GM10248 (cell line): ENCODE measurements around the gene FNBP1.
"Not testable (repeated sequence)": the region's sequence is repeated elsewhere in the genome, so short reads cannot be mapped to it uniquely, and the experiment has no call there.

Source experiments
- CTCF ChIA-PET: fragments of 300-600 bp; sonication (Branson Sonifier 250); formaldehyde crosslinking; extraction: SDS; loops from one replicate; lab custom pipeline; 2021; ENCODE audit warnings: antibody characterized with exemption; lab: Yijun Ruan, JAX
- POLR2A ChIA-PET: fragments of 350-650 bp; sonication (Branson Sonifier 250); formaldehyde crosslinking; extraction: SDS; loops from one replicate; lab custom pipeline; 2020; ENCODE audit warnings: antibody characterized with exemption; lab: Yijun Ruan, JAX
- DNase-seq: peaks from one replicate; pipeline ENCODE4 v3.0.0; 2012; ENCODE audit errors: extremely low spot score
- CTCF ChIP-seq: IDR thresholded peaks from 2 replicates; pipeline ENCODE4 v1.5.1; 2012; ENCODE audit warnings: mild to moderate bottlenecking, low read depth; ENCODE audit errors: extremely low read depth, missing control alignments, control extremely low read depth

The FNBP1 gene

GRCh38 chr9:129953736-129954135 is 89.3 kb downstream of the FNBP1 start:
- TF ChIP-seq CTCF: no peak
- ChIA-PET CTCF (no interaction called here), POLR2A (no interaction called here)
- no peak for DNase-seq

- no peak for TF ChIP-seq CTCF
- ChIA-PET CTCF (interaction anchor here (0.8 to 2.1 kb wide), 3 partner anchors 12 to 26 kb away, joined by 3 to 5 read pairs (median 3); no protein-coding TSS in a partner anchor), POLR2A (no interaction called here)
- no peak for DNase-seq
Observed at GRCh38 chr9:129952337-129952736, 90.7 kb downstream of the FNBP1 start.

GRCh38 chr9:129949821-129950220 is 93.2 kb downstream of the FNBP1 start:
- POLR2A ChIA-PET: no interaction called here
- CTCF ChIA-PET: no interaction called here

DNA sequence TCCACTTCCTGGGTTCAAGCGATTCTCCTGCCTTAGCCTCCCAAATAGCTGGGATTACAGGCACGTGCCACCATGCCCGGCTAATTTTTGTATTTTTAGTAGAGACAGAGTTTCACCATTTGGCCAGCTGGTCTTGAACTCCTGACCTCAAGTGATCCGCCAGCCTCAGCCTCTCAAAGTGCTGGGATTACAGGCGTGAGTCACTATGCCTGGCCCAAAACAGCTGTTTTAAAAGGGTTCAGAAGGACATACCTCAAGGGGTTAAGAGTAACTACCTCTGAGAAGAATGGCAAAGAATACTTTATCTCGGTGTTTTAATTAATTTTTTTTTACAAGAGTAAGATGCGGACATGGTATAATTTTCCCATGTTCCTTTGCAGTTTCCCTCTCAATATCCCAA is 94.4 kb downstream of the FNBP1 start:
- ChIA-PET CTCF (interaction anchor here (1.2 to 1.7 kb wide), 2 partner anchors 9 kb away, joined by 4 to 8 read pairs; no protein-coding TSS in a partner anchor), POLR2A (interaction anchor here (1.4 kb wide), 1 partner anchor 13 kb away, joined by 3 read pairs; no protein-coding TSS in a partner anchor)
- DNase-seq: not testable (repeated sequence)

More at GRCh38 chr9:129949821-129950220, 93.2 kb downstream of the FNBP1 start:
- DNase-seq: no peak
- TF ChIP-seq CTCF: no peak

GRCh38 chr9:129946246-129946995 is 96.6 kb downstream of the FNBP1 start:
- POLR2A ChIA-PET: no interaction called here
- no peak for DNase-seq
- TF ChIP-seq CTCF: no peak
- CTCF ChIA-PET: no interaction called here

- no peak for DNase-seq
- no peak for TF ChIP-seq CTCF
- CTCF ChIA-PET: interaction anchor here (1.9 kb wide), 1 partner anchor 11 kb away, joined by 5 read pairs; no protein-coding TSS in a partner anchor
- POLR2A ChIA-PET: no interaction called here
Observed at GRCh38 chr9:129945314-129945713, 97.7 kb downstream of the FNBP1 start.

GRCh38 chr9:129944506-129945116 is 98.4 kb downstream of the FNBP1 start:
- CTCF ChIA-PET: interaction anchor here (1.9 kb wide), 1 partner anchor 12 kb away, joined by 5 read pairs; no protein-coding TSS in a partner anchor
- TF ChIP-seq CTCF: no peak
- POLR2A ChIA-PET: no interaction called here
- no peak for DNase-seq
